HG03575 (cell line): Measurements from ENCODE around the gene TMBIM1.
A peak's percentile ranks its signal among the peaks of the same experiment; 100 is the strongest.

Experiments
- ATAC-seq: cut with Tn5 transposase; IDR thresholded peaks from one replicate; pipeline ENCODE4 v1.9.1; 2021; ENCODE audit not compliant: unreplicated experiment, insufficient number of reproducible peaks, low FRiP score; ENCODE audit errors: extremely low read depth

The TMBIM1 gene

DNA sequence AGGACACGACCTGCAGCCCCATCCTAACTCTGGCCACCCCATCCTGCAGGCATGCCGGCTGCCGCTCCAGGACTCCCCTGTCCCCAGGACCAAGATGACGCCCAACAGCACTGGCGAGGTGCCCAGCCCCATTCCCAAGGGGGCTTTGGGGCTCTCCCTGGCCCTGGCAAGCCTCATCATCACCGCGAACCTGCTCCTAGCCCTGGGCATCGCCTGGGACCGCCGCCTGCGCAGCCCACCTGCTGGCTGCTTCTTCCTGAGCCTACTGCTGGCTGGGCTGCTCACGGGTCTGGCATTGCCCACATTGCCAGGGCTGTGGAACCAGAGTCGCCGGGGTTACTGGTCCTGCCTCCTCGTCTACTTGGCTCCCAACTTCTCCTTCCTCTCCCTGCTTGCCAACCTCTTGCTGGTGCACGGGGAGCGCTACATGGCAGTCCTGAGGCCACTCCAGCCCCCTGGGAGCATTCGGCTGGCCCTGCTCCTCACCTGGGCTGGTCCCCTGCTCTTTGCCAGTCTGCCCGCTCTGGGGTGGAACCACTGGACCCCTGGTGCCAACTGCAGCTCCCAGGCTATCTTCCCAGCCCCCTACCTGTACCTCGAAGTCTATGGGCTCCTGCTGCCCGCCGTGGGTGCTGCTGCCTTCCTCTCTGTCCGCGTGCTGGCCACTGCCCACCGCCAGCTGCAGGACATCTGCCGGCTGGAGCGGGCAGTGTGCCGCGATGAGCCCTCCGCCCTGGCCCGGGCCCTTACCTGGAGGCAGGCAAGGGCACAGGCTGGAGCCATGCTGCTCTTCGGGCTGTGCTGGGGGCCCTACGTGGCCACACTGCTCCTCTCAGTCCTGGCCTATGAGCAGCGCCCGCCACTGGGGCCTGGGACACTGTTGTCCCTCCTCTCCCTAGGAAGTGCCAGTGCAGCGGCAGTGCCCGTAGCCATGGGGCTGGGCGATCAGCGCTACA is 29.4 kb downstream of the TMBIM1 start:
- ATAC-seq, result no peak

DNA sequence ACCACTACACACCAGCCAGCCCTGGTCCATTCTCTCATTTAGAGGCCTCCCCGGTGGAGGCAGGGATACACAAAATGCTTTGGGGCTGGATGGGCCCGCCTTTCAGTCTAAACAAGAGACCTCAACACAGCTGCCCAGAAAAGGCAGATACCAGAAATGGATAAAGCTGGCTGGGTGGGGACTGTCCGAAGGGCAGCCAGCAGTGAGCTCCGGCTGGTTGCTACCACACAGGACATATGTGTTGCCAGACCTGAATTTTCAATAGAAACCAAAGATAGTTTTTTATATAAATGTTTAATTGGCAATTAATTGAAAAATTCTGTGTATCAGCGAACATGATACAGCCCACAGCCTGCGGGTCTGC is 30.1 kb downstream of the TMBIM1 start:
- ATAC-seq, result no peak

DNA sequence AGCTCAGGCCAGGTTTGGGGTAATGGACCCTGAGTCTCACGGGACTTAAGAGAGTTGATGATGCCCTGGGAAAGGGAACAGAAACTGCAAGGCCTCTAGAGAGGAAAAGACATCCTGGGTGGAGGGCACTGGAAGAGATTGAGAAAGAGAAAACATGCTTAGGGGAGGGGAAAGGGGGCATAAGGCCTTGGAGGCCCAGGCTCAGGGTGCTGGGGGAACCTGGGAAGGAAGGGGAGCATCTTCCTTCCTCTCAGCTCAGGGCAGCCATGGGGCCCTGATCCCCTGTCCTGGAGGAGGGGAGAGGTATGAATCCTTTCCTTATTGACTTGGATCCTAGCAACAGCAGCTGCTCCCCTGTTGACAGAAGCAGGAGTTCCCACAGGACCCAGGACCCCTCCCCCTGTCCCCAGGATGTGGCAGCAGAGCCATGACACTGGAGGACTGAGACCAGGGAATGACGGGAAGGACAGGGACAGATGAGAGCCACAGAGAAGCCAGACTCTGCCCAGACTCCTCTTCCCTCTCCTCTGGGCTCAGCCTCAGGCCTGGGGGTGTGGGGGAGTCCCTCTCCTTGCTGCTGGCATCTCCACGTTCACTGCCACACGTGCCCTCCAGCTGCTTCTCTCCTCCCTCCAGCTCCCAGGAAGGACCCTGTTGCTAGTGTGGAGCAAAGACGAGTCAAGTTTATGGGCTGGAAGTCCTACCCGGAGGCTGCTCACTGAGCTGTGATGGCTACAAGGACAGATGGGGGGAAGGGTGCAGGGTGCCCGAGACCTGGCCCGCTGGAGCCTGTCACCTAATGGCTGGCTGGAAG is 30.7 kb downstream of the TMBIM1 start:
- ATAC-seq, result no peak

DNA sequence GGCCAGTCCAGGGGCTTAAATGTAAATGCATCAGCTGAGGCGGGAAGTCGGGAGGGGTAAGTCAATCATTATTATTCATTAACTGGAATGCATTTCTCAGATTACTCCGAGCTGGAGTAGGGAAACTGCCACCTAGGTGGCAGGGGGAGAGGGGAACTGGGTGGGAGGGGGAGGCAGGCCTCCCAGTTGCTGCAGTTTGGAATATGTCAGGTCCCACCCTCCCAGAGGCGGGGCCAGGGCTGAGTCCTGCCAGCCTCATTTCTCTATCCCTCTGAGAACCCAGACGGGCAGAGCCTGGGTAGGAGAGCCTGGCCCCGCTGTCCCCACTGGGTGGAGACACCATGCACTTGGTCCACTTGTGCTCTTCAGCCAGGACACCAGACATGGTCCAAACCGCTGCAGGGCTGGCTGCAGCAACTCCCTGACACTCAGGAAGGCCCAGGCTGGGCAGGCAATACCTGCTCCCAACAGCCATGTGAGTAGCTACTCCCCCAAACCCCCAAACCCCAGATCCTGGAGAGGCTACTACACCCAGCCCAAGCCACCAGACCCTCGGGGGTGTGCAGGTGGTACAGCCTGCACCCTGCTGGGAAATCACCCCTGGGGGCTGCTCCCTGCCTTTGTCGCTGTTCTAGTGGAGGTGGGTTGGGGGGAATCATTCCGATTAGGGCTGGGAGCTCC is 31.4 kb downstream of the TMBIM1 start, which contains the start of gene GPBAR1:
GPBAR1 (plus strand) TSS at position 274 of the 681 bp plus-strand sequence. CDS start 1,710 bp downstream, outside the sequence.
- ATAC-seq, result no peak

DNA sequence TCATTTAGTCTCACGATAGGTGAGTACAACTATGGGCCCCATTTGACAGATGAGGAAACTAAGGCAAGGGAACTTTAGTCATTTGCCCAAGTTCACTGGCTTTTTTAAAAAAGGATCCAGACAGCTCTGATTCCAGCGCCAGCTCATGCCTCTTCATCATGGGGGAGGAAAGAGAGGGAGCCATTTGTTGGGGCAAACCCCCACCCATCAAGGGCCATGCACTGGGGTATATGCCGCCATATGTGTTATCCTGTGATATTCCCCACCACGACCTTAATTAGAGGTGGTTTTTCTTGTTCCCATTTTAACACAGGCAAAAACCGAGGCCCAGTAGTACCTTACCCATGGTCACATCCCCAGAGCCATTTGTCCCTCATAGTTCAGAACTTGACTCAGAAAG is 32.1 kb downstream of the TMBIM1 start:
- ATAC-seq, result no peak

DNA sequence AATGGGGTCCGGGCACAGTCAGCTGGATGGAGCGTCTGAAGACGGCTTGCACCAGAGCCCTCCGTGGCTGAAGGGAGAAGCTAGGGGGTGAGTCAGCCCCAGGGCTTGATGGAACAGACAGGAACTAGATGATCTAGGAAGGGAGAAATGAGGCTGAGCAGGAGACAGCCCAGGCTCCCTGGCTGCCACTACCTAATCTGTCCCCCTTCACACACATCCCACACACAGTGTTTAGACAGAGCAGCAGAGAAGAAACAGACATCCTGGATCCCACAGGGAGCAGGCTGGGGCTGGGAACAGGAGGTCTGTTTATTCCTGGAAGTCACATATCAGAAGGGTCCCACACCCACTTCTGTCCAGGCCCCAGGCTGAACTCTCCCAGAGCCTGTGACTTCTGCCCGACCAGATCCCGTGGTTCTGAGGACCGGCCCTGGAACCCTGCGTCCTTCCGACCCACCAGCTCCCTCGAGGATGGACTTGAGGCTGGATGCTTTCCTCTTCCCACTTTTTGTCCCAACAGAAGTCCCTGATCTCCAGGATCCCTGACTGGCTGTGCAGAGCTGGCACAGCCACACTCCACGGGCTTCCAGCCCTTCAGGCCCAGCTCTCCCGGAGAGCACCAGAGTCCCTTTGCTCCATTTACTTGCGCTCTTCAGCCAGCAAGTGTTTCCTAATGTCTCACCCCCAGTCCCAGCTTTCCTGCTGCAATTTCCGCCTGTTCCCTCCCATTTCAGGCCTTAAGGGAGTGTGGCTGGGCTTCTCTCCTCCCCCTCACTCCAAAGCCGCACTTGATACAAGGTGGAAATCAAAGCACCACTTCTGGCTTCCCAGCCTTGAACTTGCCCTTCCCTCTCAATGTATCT is 33.0 kb downstream of the TMBIM1 start:
- ATAC-seq, result no peak

DNA sequence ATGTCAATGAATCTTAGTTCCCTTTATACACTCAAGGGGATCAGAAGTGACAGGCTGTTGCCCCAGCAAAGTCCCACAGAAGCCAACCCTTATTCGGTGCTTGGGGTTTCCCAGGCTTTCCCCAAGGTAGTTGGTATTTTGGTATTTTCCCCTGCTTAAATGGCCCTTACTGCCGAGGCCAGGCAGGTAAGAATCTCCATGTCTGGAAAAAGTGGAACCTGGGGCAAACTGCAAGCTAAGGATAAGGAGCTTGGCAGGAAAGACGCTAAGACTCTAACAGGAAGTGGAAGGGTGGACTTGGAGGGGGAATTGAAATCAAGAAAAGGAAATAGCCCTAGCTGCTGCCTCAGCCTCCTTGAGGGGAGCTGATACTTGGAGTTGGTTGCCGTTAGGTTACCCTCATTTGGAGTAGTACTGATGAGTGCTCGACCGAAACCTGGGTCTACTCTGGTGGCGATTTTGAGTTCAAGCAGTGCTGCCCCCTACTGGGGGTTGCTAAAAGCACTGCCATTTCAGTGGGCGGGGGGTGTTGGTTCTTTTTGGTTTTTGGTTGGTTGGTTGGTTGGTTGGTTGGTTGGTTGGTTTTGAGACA is 34.8 kb downstream of the TMBIM1 start:
- peak; percentile 47 for ATAC-seq

DNA sequence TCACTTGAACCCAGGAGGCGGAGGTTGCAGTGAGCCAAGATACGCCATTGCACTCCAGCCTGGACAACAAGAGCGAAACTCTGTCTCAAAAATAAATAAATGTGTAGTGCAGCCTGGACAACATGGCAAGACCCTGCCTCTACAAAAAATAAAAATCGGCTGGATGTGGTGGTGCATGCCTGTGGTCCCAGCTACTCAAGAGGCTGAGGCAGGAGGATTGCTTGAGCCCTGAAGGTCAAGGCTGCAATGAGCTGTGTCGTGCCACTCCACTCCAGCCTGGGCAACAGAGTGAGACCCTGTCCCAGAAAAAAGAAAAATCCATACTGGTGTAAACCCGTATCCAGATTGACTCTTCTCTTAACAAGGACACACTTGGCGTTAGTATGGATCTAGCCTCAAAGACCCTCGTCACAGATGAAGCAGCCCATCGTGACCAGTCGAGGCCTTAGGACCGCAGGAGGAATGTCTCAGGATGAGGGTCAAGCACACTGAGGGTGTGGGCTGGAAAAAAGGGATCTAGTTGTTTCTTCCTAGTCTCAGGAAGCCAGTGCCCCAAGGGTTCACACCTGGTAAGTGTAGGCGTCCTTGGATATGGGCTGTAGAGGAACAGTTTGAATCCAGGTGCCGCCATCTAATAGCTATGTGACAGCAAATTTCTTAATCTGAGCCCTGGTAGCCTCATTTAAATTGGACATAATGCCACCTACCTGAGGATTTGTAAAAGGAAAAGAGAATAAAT is 35.5 kb downstream of the TMBIM1 start:
- no peak for ATAC-seq

DNA sequence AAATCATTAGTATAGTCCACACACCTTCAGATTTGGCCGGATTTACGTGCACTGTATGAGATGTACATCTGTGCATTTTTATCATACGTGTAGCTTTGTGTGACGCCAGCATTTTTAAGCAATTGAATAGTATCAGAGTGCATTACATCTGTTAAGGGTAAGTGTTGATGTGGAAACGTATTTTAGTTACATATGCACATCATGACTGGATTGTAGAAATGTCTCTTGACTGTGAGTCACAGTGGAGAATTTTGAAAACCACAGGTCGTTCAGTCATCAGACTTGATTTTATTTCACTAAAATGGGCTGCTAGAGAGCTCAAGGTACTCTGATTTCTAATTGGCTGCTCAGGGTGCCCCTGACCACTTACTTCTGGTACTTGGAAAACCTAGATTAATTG is 36.9 kb downstream of the TMBIM1 start:
- ATAC-seq, result no peak

DNA sequence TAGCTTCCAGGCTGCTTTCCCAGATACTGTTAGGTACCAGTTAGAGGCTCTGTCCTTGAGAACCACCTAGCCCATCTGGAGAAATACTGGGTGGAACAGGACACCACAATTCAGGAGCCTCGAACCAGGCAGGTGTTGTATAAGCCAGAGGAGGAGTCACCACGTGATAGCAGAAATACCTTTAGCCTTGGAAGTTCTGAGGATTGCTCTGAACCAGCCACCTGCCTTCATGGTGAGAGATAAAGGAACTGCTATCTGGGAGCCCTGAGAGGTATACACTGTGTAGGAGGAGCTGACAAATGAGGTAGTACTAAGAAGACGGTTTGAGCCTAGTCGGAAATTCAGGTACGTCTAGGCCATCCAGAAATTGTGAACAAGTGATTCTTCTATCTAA is 39.1 kb downstream of the TMBIM1 start:
- no peak for ATAC-seq

DNA sequence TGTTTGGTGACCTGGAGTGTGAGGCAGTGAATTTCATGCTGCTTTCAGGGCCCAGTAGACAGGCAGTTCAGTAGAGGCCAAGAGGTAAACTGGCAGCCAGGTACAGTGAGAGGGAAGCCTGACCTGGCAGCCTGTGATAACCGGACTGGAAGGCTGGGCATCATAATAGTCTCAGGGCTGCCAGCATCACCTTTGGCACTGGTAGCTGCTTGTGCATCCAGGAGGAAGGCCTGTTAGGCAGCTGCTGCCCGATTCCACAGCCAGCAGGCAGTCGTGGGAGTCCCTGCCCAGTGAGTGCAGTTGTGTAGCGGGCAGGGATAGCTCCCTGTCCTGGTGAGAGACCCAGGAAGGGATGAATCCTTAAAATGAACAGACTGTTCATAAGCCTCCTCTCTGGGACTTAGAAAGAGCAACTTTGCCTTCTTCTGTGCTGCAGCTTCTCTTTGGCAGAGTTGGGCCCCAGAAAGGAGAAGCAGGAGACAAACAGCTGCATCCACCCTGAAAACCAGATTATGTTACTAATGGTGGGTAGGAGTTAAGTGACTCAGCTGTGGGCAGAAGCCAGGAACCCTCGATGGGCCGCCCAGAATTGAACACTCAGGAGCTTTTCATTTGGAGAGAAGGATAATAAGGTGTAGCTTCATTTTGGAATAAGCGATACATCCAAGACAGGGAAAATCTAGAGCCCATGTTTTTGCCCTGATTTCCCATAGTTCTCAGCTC is 39.6 kb downstream of the TMBIM1 start:
- no peak for ATAC-seq

DNA sequence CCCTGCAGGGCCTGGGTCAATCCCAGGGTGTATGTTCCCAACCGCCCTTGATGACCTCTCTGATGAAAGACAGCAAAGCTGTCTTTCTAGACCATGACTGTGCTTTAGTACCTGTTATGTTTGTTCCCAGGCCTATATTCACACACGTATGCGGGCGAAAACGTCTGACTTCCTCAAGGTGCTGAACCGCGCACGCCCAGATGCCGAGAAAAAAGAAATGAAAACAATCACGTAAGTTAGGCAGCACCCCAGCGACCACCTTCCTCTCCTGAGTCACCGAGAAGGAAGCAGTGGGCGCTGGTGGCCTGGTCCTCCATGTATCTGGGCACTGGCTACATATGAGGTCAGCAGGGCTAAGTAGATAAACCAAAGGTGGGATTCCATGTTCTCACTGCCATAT is 42.6 kb downstream of the TMBIM1 start:
- no peak for ATAC-seq

DNA sequence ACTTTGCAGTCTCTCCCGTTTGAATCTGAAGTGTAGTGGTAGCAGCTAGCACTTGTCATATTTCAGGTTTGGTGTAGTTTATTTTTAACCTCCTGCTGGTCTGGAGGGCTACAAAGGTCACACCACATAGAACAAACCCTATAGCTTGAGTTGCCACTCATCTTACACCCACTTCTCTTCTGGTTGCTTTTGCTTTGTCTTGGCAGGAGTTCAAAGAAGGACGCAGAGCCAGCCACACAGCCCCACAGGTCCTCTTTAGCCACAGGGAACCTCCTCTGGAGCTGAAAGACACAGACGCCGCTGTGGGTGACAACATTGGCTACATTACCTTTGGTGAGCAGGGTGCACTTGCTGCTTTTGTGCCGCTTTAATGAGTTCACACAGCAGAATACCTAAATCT is 47.1 kb downstream of the TMBIM1 start:
- ATAC-seq, result no peak

DNA sequence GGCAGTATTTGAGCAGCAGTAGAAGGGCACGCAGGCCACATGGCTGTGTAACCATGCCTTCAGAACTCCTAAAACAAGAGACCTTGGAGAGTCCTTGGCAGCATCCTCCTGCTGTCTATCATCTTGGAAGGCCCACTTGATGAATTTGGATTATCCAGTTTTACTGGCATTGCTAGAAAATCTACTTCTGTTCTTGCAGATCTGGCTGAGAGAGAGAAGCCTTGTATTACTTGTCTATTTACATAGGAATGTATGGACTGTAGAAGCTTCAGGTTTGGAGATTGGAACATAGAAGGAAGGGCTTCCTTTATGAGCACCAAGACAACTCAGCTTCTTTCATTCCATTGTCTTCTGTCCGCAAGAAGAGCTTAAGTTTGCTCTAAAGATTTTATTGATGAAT is 47.6 kb downstream of the TMBIM1 start:
- ATAC-seq, result no peak

DNA sequence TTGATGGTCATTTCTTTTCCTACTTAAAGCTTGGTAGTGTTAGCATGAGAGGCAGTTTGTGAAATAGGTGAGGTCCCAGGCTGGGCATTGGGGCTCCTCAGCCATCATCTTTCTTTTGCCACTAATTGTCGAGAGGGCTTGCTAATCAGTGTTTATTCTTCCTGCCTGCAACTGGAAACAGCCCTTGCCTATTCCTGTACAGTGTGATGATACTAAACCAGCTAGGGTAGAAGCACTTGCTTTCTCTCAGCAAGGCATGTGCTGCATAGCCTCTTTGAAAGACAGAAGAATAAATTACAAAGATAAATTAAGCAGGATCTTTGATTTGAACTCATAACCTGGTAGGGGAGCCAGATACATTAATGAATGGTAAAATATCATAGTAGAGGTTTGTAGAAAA is 48.1 kb downstream of the TMBIM1 start:
- ATAC-seq, result no peak

DNA sequence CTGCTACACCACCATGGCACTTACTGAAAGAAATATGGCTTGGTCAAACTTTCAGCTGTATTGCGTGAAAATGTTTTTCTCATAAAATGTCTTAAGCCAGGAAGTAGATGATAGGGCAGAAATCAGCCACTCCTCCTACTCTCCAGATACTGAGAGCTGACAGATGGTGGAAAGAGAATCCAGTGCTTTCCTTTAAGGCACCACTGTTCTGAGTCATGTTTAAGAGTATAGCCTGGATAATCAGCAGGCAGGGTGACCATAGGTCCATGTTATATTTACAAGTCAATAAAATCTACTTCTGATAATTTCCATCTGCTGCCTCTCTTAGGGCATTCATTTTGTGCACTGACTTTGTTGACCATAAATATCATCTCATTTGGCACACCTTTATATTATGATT is 53.4 kb downstream of the TMBIM1 start:
- ATAC-seq, result no peak

DNA sequence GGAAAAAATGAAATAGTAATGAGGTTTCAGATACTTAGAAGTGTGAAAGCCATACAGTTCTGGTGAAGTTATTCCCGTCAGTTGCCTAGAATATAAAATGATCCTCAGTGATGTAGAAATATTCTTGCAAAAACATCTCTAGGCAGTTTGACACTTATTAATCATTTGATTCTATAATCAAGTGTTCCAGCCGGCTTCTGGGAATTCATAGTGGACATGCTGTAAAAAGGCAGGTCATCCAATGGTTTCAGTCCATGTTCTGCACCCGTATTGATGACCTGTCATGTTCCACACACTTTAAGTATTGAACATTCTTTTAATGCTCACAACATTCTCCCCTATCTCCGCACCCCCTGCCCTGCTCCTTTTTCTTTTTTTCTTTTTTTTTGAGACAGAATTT is 55.5 kb downstream of the TMBIM1 start:
- no peak for ATAC-seq
